HG03442 (cell line): ENCODE data around the gene GUCA1A.
"Not testable (repeated sequence)": the region's sequence is repeated elsewhere in the genome, so short reads cannot be mapped to it uniquely, and the experiment has no call there.

ENCODE experiments used
- ATAC-seq: cut with Tn5 transposase; IDR thresholded peaks from one replicate; pipeline ENCODE4 v1.9.1; 2021; ENCODE audit warnings: mild to moderate bottlenecking, moderate library complexity; ENCODE audit not compliant: unreplicated experiment

GUCA1A gene

GRCh38 chr6:42171813-42172581 lies 1.2 kb upstream of the GUCA1A start:
- no peak for ATAC-seq

DNA sequence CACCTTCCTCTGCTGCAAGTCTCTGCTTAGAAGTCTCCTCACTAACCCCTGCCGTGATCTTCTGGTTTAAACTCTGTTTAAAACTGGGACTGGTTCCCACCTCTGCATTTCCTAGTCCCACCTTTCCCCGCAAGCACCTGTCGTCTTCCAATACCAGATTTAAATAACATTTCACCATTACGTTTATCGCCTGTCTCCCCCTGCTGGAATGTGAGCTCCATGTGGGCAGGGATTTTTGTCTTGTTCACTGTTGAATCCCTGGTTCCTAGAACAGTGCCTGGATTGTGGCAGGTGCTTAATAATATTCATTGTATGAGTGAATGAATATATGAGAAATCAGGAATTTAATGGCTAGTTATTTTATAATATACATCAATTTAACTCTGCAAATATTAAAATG lies 2.7 kb downstream of the GUCA1A start:
- no peak for ATAC-seq

- no peak for ATAC-seq
Measured at GRCh38 chr6:42176981-42177380, 3.8 kb downstream of the GUCA1A start.

GRCh38 chr6:42177514-42178364 lies 4.6 kb downstream of the GUCA1A start:
- ATAC-seq: no peak

GRCh38 chr6:42179261-42179944 lies 6.2 kb downstream of the GUCA1A start:
- no peak for ATAC-seq

- no peak for ATAC-seq
Measured at GRCh38 chr6:42179945-42180313, 6.8 kb downstream of the GUCA1A start.

DNA sequence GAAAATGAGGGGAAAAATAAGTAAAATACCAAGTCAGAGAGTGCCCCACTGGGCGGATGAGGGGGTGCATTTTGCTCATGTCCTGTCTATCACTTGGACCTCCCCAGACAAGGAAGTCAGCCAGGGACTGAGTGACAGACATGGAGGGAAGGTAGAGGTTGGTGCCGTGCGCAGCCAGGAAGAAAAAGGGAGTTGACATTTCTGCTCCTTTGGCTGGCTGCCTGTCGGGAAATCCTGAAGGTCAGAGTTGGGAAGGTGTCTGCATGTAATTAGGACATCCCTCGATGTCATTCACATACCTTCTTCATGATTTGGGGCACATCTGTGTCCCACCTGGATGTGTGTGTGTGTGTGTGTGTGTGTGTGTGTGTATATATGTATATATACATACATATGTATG lies 8.9 kb downstream of the GUCA1A start:
- no peak for ATAC-seq

DNA sequence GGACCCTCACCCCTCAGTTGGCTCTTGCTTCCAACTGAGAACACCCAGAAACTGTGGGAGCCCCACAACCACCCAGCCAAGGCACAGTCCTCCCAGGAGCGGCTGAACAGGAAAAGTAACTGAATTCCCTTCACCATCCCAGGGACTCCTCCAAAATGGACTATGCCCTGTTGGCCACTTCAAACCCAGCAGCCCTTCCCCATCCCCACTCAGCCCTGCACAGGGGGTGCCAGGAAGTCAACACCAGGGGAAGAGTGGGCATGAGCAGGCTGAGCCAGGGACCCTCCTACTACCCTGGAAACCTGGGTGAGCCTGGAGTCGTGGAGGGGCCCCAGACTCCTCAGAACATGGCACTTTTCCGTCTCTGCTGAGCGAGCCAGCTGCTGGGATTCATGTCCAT lies 11.3 kb downstream of the GUCA1A start:
- no peak for ATAC-seq

GRCh38 chr6:42185597-42185996 lies 12.4 kb downstream of the GUCA1A start:
- ATAC-seq: no peak

GRCh38 chr6:42188406-42188805 lies 15.2 kb downstream of the GUCA1A start:
- no peak for ATAC-seq

DNA sequence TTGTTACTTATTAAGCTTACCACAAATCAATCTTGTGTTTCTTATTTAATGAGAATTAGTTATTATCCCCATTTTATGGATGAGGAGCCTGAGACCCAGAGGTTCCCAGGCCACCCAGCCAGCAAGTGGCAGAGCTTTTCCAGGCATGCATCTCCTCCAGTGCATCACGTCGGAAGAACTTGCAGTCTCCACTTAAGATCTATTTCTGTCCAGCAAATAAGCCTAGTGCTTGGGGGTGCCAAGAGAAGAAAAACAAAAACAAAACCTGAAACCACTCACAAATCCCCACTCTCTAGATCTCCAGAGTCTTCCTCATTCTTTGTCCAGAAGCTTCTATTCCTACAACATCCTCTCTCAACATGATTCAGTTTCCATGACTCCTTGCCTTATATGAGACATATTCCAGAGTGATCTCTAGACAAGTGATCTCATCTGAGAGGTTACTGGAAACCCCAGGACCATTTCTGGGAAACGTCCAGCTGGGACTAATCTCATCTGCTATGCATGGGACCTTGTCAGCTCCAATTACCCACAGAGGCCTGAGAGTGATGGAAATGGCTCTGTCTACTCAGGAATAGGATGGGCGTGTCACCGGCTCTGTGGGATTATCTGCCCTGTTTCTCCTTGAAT lies 17.5 kb downstream of the GUCA1A start:
- no peak for ATAC-seq

DNA sequence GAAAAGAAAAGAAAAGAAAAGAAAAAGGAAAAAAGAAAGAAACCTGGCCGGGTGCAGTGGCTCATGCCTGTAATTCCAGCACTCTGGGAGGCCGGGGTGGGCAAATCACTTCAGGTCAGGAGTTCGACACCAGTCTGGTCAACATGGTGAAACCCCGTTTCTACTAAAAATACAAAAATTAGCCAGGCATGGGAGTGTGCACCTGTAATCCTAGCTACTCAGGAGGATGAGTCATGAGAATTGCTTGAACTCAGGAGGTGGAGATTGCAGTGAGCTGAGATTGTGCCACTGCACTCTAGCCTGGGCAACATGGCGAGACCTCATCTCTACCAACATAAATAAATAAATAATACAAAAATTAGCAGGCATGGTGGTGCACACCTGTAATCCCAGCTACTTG lies 19.2 kb downstream of the GUCA1A start:
- ATAC-seq: not testable (repeated sequence)

GRCh38 chr6:42193491-42193894 lies 20.3 kb downstream of the GUCA1A start:
- ATAC-seq: no peak

GRCh38 chr6:42194056-42194455 lies 20.9 kb downstream of the GUCA1A start:
- ATAC-seq: no peak

- no peak for ATAC-seq
Measured at GRCh38 chr6:42195415-42195814, 22.3 kb downstream of the GUCA1A start.

DNA sequence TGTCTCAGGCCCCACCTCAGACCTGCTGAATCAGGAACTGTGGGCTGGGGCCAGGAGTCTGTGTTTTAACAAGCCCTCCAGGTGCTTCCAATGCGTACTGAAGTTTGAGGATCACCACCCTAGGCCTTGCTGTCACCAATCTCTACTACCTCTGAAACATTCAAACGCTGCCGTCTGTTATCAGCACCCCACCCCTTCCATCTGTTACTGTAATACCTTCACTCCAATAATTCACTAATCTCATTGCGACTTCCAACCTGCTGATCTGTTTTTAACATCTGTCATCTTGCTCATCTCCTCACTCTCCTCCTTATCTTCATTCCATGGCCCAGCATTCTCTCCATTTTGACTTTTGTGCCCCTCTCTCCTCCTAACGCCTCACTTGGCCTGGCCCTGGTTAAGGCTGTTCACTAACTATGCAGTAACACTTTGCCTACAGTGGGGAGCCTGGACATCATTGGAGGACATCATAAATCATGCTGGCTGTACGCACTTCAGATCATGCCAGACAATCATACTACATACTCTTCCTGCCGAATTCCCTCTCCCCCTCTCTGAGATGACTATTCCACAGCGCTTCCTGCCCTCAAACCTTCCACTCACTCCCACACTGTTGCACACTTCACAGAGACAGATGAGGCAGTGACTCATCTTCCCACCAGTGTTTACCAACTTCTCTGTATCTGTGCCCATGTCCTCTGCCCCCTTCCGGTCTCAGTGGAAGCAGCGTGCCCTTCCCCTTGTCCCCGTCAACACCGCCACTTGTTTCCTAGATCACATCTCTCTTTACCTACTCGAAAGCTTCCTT lies 24.6 kb downstream of the GUCA1A start:
- no peak for ATAC-seq

GRCh38 chr6:42199106-42199981 lies 26.2 kb downstream of the GUCA1A start:
- ATAC-seq: no peak

DNA sequence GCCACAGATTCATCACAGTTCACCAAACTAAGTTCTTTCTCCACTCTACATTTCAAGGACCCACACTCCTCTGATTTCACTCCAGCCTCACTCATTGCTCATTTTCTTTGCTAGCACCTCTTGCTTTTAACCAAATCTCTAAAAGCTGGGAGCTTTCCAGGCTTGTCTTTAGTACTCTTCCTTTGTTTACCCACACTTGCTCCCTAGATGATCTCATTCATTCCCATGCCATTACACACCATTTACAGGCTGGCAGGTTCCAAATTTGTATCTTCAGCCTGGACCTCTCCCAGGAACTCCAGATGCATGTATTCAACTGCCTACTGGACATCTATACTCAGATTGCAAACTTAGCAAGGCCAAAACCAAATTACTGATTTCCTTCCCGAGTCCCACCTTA lies 26.9 kb downstream of the GUCA1A start:
- ATAC-seq: no peak

DNA sequence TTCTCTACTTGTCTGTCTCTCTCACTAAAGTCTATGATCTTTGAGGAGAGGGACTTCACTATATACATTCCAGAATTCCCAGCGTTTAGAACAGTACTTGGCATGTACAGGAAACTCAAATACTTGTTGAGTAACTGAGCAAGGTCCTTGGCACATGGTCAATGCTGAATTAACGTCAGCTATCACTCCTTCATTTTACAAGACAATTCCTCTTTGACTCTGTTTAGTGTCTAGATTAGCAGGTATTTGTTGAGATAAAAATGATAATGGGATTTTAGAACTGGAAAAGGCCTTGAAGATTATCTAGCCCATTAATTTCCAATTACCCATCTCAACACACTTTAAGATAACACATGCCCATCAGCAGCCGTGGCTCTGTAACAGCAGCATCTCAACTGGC lies 28.2 kb downstream of the GUCA1A start:
- ATAC-seq: no peak
